A673 (cell line): Measurements from ENCODE around the gene DOCK10.

Experiments used
- CTCF ChIP-seq: fragments of 300-800, 200-600 bp; sonication (generic); conservative IDR thresholded peaks from 2 replicates; pipeline ENCODE4 v1.5.1; 2017; ENCODE audit warnings: low read depth, mild to moderate bottlenecking, antibody characterized with exemption, low read length, moderate library complexity, mixed read lengths
- EZH2 ChIP-seq: fragments of 200-600 bp; sonication (generic); IDR thresholded peaks from 2 replicates; pipeline ENCODE4 v1.6.1; 2017; ENCODE audit warnings: borderline replicate concordance, low read depth, mild to moderate bottlenecking, mixed read lengths, antibody characterized with exemption, low read length; ENCODE audit not compliant: poor library complexity, severe bottlenecking

GRCh38 chr2:224831530-224831929 lies 210.7 kb downstream of the DOCK10 start:
- TF ChIP-seq CTCF: no peak
- TF ChIP-seq EZH2: no peak
